LNCAP (cell line): ENCODE measurements around the gene VSIG10L.

ENCODE experiments used
- TF ChIP-seq, protein P1 (sequence below): fragments of 450-650 bp; IDR thresholded peaks from 2 replicates; pipeline ENCODE4 v1.5.1; 2017; ENCODE audit warnings: mild to moderate bottlenecking

Gene VSIG10L

DNA sequence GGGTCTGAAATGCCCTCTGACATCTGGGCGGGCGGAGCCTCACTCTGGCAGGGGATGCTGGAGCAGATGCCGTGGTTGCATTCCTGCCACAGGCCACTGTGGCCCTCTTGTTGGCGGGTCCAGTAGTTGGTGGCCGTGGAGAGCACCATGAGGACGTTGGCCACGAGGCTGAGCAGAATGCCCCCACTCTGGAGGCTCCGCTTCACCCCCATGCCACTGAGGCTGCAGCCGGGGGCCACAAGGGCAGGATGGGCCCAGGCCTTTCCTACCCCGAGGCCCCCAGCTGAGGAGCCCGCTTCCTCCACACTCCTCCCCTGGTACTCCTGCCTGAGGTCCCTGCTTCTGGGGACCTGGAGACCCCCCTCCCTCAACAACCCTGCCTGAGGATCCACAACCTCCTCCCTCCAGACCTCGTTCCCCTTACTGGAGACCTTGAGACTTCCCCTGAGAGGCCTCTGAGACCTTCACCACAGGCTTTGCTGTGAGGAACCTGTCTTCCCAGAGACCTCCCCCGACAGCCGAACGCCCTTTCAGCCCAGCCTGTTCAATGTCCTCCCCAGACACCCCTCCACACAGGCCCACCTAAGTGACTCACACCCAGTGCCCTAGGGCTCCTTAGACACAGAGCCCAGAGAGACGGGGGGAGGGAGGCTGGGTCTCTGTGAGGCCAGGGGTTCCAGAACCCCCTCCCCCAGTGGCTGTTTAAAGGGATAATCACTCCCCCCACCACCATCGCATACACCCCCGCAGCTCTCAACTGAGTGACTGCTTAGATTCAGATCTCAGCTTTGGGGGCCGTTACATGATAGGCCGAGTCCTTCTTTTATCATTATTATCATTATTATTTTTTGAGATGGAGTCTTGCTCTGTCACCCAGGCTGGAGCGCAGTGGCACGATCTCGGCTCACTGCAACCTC is 26.7 kb upstream of the VSIG10L start, which contains the start of gene CLDND2:
CLDND2 (minus strand) TSS at position 638 of the 917 bp plus-strand sequence; CDS start at position 212, 426 bp downstream.
- TF ChIP-seq, protein P1, sequence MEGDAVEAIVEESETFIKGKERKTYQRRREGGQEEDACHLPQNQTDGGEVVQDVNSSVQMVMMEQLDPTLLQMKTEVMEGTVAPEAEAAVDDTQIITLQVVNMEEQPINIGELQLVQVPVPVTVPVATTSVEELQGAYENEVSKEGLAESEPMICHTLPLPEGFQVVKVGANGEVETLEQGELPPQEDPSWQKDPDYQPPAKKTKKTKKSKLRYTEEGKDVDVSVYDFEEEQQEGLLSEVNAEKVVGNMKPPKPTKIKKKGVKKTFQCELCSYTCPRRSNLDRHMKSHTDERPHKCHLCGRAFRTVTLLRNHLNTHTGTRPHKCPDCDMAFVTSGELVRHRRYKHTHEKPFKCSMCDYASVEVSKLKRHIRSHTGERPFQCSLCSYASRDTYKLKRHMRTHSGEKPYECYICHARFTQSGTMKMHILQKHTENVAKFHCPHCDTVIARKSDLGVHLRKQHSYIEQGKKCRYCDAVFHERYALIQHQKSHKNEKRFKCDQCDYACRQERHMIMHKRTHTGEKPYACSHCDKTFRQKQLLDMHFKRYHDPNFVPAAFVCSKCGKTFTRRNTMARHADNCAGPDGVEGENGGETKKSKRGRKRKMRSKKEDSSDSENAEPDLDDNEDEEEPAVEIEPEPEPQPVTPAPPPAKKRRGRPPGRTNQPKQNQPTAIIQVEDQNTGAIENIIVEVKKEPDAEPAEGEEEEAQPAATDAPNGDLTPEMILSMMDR, result no peak

DNA sequence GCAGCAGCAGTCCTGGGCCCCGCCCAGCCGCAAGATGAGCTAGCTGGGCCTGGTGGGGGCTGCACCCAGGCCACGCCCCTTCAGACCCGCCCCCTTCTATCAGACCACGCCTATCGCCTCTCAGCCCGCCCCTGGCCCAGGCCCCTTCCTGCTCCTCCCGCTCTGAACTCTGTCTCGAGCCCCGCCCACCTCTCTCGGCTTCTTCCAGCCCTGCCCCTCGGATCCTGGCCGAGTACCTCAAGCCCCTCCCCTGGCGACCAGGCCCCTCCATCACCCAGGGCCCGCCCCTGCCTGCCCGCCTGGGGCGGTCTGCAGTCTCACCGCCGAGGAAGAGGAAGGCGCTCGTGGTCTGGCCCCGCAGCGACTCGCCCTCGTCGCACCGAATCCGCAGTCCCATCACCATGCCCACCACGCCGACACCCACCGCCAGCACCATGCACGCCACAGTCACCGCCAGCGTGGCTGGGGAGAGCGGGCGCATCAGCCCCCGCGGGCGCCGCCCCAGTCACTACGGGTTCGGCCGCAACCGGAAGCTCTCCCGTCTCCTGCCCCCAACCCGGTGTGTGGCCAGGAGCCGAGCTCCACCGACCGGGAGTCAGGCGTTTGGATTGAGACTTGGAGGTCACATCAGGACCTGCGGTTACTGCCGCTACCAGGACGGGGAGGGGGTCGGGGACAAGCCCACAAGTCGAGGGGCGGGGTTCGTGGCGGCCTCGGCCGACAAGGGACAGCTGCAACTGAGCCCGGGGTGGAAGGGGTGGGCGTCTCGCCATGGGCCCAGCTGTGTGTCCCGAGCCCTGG is 25.8 kb upstream of the VSIG10L start:
- TF ChIP-seq, protein P1, result no peak

DNA sequence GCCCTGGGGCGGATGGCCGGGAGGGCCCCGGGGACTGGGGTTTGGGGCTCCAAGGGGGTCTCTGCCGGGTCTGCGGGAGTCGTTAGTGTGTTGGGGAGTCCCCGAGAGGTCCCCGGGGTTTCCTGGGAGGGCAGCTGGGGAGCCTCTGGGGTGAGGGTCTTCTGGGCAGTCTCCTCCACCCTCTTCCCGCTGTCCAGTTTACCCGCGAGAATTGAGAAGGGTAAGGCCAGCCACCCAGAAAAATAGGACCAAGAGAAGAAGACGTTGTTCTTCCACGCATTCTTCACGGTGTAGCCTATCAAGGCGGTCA is 25.3 kb upstream of the VSIG10L start:
- TF ChIP-seq, protein P1, result no peak

DNA sequence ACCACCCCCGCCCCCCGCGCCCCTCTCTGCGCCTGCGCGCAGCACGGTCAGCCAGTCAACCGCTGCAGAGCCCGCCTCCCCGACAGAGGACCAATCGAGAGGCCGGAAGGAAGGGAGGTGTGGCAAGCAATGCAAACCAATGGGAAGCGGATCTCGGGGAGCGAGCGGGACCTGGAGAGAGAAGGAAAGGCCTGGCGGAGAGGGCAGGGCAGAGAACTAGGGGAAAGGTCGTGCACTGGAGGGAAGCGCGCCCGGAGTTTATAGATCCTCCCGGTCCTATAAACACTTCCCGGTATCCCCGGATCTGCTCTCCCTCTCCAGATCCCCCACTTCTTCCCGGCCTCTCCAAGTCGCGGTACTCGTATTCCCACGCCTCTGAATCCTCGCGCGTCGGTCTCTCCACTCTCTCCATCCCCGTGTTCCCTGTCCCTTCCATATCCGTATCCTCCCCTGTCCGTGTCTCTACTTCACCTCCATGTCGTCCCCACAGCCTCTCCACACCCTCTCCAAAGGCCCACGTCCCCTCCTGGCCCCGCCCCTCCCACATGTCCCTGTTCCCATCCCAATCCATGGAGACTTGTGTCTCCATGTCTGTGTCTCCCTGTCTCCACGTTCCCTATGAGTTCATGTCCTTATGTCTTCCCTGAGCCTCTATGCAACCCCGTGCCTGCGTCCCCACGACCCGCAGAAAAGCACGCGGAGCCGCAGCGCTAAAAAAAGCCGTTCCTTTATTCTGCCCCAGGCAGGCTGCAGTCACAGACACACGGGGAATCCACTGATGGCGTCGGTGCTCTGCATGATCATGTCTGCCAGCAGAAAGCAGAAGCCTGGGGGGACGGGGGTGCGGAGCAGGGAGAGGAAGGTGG is 24.7 kb upstream of the VSIG10L start:
- TF ChIP-seq, protein P1, result no peak

DNA sequence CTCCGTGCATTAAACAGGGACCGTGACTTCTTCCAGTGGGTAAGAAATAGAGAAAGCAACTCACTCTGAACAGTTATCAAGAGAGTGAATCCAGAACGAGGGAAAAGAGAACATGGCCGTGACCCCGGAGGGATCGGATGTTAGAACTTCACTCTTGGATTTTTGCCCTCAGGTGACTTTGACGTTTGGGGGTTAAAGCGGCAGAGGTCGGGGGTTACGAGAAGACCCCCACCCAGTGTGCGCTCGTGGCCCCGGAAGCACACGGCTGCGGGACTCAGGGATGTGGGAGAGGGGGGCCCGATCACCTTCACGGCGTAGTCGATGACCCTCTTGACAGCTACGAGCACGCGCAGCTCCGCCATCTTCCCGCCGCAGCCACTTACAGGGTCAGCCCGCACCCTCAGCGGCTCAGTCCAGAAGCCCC is 24.0 kb upstream of the VSIG10L start, which contains the start of gene ETFB:
ETFB (minus strand) TSS at position 424 of the 424 bp plus-strand sequence; CDS start at position 362, 62 bp downstream.
- TF ChIP-seq, protein P1, result no peak

DNA sequence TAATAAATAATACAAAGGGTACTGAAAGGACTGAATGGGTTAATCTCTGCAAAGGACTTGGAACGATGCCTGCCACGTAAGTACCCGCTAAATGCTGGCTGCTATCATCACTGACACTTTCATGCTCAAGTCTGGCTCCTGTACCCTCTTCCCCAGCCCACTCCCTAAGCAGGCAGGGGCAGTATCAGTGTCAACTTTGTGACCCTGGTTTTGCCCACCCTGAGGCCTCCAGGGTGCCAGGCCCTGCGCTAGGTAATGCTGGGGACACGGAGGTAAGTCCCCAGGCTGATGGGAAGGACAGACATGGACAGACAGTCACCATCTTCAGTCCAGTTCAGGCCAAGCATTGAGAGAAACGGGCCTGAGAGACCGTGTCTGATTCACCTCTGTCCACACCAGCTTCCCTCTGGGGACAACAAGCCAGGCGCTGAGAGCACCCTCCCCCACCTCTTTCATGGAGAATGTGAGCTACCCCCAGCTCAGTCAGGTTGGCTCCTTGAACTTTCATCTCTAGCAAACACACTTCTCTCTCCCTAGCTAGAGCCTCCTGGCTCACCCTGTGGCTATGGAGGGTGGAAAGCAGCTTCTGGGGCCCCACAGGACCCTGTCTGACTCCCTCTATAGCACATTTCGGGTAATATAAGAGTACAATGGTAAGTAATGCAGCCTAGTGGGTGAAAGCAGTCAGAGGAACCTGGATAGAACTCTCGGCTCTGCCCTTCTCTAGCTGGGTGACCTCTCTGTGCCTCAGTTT is 23.4 kb upstream of the VSIG10L start:
- TF ChIP-seq, protein P1, result no peak; the same call in 1 of the 2 replicates
